Prostate gland (tissue), 2 donors: Measurements from ENCODE around the gene NINL. TPM values are rescaled to one million over a fixed set of nuclear protein-coding genes. Genes with fewer than 3 reads are reported as not detected.
A peak's percentile ranks its signal among the peaks of the same experiment; 100 is the strongest.

Experiments
- DNase-seq: peaks from one replicate; pipeline ENCODE4 v3.0.0-alpha.2; 2019; ENCODE audit warnings: low spot score
- H3K27ac ChIP-seq, 2 donors: fragments of 200-600 bp; sonication (generic); 2 replicates each; pipeline ENCODE4 v1.5.1; 2017 to 2019
- H3K27me3 ChIP-seq: fragments of 200-600 bp; sonication (generic); replicated peaks from 2 replicates; pipeline ENCODE4 v1.5.1; 2019; ENCODE audit not compliant: insufficient read depth
- H3K36me3 ChIP-seq, 2 donors: fragments of 200-600 bp; sonication (generic); 1 replicate in 1 of 2; 2 replicates in 1 of 2; pipeline versions ENCODE4 v1.5.1 to v1.8.1; 2017 to 2019
- H3K4me1 ChIP-seq: fragments of 200-600 bp; sonication (generic); replicated peaks from 2 replicates; pipeline ENCODE4 v1.5.1; 2019
- H3K4me3 ChIP-seq, 2 donors: fragments of 200-600 bp; sonication (generic); 2 replicates each; pipeline ENCODE4 v1.5.1; 2017 to 2019
- H3K9me3 ChIP-seq: fragments of 200-600 bp; sonication (generic); 2 replicates; pipeline ENCODE4 v1.5.1; 2017
- CTCF ChIP-seq, 4 experiments: fragments of 200-600 bp in 2 of 4; fragments of 450-650 bp in 2 of 4; sonication (generic) in 2 of 4; IDR thresholded peaks; 1 replicate in 3 of 4; 2 replicates in 1 of 4; pipeline ENCODE4 v1.5.1; 2016 to 2019; ENCODE audit warnings: antibody characterized with exemption in 4 of 4, mild to moderate bottlenecking in 2 of 4, moderate library complexity in 2 of 4
- POLR2A ChIP-seq: fragments of 450-650 bp; IDR thresholded peaks from one replicate; pipeline ENCODE4 v1.6.1; 2016; ENCODE audit warnings: antibody characterized with exemption, mild to moderate bottlenecking
- POLR2AphosphoS5 ChIP-seq: sonication (generic); formaldehyde crosslinking; IDR thresholded peaks from one replicate; pipeline ENCODE4 v1.6.1; 2017; ENCODE audit warnings: antibody characterized with exemption
- whole genome bisulfite sequencing: methylation state at CpG from one replicate; pipeline ENCODE4 v1.1.5; 2018; 5-methylcytosine and 5-hydroxymethylcytosine counted together
- intact Hi-C: fragments of 100-400 bp; cut with DNase I; formaldehyde crosslinking; loops from one replicate; pipeline ENCODE4 v1.14.2; 2022
- total RNA-seq, 2 donors: library from RNA; depleted of rRNA; stranded (reverse); fragments of >200 nt; gene quantifications; one replicate each; pipeline ENCODE4 v1.1.0, GENCODE V29; 2016

Gene NINL
- total RNA-seq, 2 donors from 2014 or later, result 16.3 to 31.1 TPM

GRCh38 chr20:25534845-25535244, 50.5 kb downstream of the NINL start:
- H3K27ac ChIP-seq, result no peak overlapping the region
- TF ChIP-seq CTCF (IDR thresholded peaks at IDR 0.05) (no peak), POLR2AphosphoS5 (no peak), POLR2A (no peak)
- no peaks in the 10 kb centered on the region for H3K27me3 ChIP-seq
- H3K36me3 ChIP-seq, result no peaks in the 10 kb centered on the region
- DNase-seq, result no peak
- 89% methylated on average over 7 of the region's 7 CpGs for WGBS
- H3K4me3 ChIP-seq, result no peak overlapping the region
- no peaks in the 10 kb centered on the region for H3K4me1 ChIP-seq
- no peaks in the 10 kb centered on the region for H3K9me3 ChIP-seq
- intact Hi-C loops, result loop anchor here (10.0 kb wide), 1 partner anchor 160 kb away; the partner anchor contains the start of gene ZNF337

- 44% methylated on average over 4 of the region's 4 CpGs for WGBS
Observed at GRCh38 chr20:25533920-25534700, 51.2 kb downstream of the NINL start.

GRCh38 chr20:25532971-25533391, 52.4 kb downstream of the NINL start:
- intact Hi-C loops, result loop anchor here (10.0 kb wide), 1 partner anchor 162 kb away; the partner anchor contains the start of gene ZNF337
- Histone ChIP-seq H3K36me3 (no peaks in the 10 kb centered on the region), H3K4me1 (no peaks in the 10 kb centered on the region), H3K27ac (peak overlapping the region in 1 of 2 donors; percentile 39), H3K4me3 (no peak overlapping the region), H3K27me3 (no peaks in the 10 kb centered on the region), H3K9me3 (no peaks in the 10 kb centered on the region)
- no peak for TF ChIP-seq POLR2A
- TF ChIP-seq CTCF (IDR thresholded peaks at IDR 0.05), result no peak
- no peak for TF ChIP-seq POLR2AphosphoS5
- 63% methylated on average over 11 of the region's 11 CpGs for WGBS
- DNase-seq, result no peak

More at GRCh38 chr20:25533920-25534700, 51.2 kb downstream of the NINL start:
- no peak overlapping the region for H3K4me3 ChIP-seq
- no peaks in the 10 kb centered on the region for H3K36me3 ChIP-seq
- no peaks in the 10 kb centered on the region for H3K27me3 ChIP-seq
- peak overlapping the region in 1 of 2 donors; percentile 39 for H3K27ac ChIP-seq
- TF ChIP-seq CTCF (IDR thresholded peaks at IDR 0.05) (no peak), POLR2AphosphoS5 (no peak), POLR2A (no peak)
- H3K4me1 ChIP-seq, result no peaks in the 10 kb centered on the region
- DNase-seq, result no peak
- intact Hi-C loops, result loop anchor here (10.0 kb wide), 1 partner anchor 161 kb away; the partner anchor contains the start of gene ZNF337
- H3K9me3 ChIP-seq, result no peaks in the 10 kb centered on the region

- DNase-seq, result no peak
- Histone ChIP-seq H3K27ac (peak overlapping the region in 1 of 2 donors; percentile 39), H3K36me3 (no peaks in the 10 kb centered on the region), H3K4me1 (no peaks in the 10 kb centered on the region), H3K4me3 (no peak overlapping the region), H3K9me3 (no peaks in the 10 kb centered on the region), H3K27me3 (no peaks in the 10 kb centered on the region)
- WGBS, result 79% methylated on average over 12 of the region's 12 CpGs
- intact Hi-C loops, result loop anchor here (10.0 kb wide), 1 partner anchor 163 kb away; the partner anchor contains the start of gene ZNF337
- TF ChIP-seq POLR2AphosphoS5 (no peak), POLR2A (no peak), CTCF (IDR thresholded peaks at IDR 0.05) (no peak)
Observed at GRCh38 chr20:25532015-25532751, 53.1 kb downstream of the NINL start.
